HG03159 (cell line): Measurements from ENCODE around the gene ZNF580.

Source experiments
- ATAC-seq: cut with Tn5 transposase; IDR thresholded peaks from one replicate; pipeline ENCODE4 v1.9.1; 2021; ENCODE audit warnings: mild to moderate bottlenecking, moderate library complexity; ENCODE audit not compliant: unreplicated experiment

The ZNF580 gene

GRCh38 chr19:55622242-55622969 is 18.4 kb upstream of the ZNF580 start:
- no peak for ATAC-seq

- no peak for ATAC-seq
Measured at GRCh38 chr19:55623130-55623529, 17.7 kb upstream of the ZNF580 start.

GRCh38 chr19:55623561-55623960 is 17.2 kb upstream of the ZNF580 start:
- ATAC-seq: no peak

- ATAC-seq: peak; percentile 54
Measured at GRCh38 chr19:55624109-55625003, 16.4 kb upstream of the ZNF580 start, which contains the start of gene ZNF784. TSS of gene ZNF784 (minus strand) at chr19:55624566. CDS start at chr19:55624561, 5 bp downstream.

GRCh38 chr19:55625004-55625326 is 15.8 kb upstream of the ZNF580 start:
- no peak for ATAC-seq

GRCh38 chr19:55626350-55626749 is 14.5 kb upstream of the ZNF580 start:
- ATAC-seq: no peak

- ATAC-seq: no peak
Measured at GRCh38 chr19:55632463-55632834, 8.4 kb upstream of the ZNF580 start.

- ATAC-seq: no peak
Measured at GRCh38 chr19:55633861-55634260, 6.9 kb upstream of the ZNF580 start.

GRCh38 chr19:55635334-55635717 is 5.5 kb upstream of the ZNF580 start:
- ATAC-seq: no peak

- ATAC-seq: no peak
Measured at GRCh38 chr19:55635856-55636440, 4.9 kb upstream of the ZNF580 start.

- no peak for ATAC-seq
Measured at GRCh38 chr19:55636723-55637122, 4.1 kb upstream of the ZNF580 start.

- ATAC-seq: no peak
Measured at GRCh38 chr19:55637534-55637933, 3.3 kb upstream of the ZNF580 start.

GRCh38 chr19:55638864-55639359 is 1.9 kb upstream of the ZNF580 start:
- no peak for ATAC-seq

GRCh38 chr19:55640043-55640576 is 692 bp upstream of the ZNF580 start:
- no peak for ATAC-seq

GRCh38 chr19:55641426-55642152 is 787 bp downstream of the ZNF580 start:
- no peak for ATAC-seq

GRCh38 chr19:55642153-55643002 is 1.6 kb downstream of the ZNF580 start:
- ATAC-seq: no peak

- ATAC-seq: no peak
Measured at GRCh38 chr19:55643003-55643886, 2.4 kb downstream of the ZNF580 start, which contains the start of gene ZNF581. TSS of gene ZNF581 (plus strand) at chr19:55643649. CDS start at chr19:55644572, 923 bp downstream.

GRCh38 chr19:55643887-55644176 is 3.0 kb downstream of the ZNF580 start:
- no peak for ATAC-seq
